HCEC 1CT (cell line): ENCODE data around the gene FAM181A.
A peak's percentile ranks its signal among the peaks of the same experiment; 100 is the strongest.

Experiments
- DNase-seq: peaks from one replicate; pipeline ENCODE4 v3.0.0-alpha.2; 2017

FAM181A gene

GRCh38 chr14:93926873-93927799 is at the start of gene FAM181A:
Gene FAM181A, plus strand, starts transcription at chr14:93927344. Its CDS starts 942 bp downstream, at chr14:93928286.
- DNase-seq: no peak

- DNase-seq: no peak
These were observed 48.9 kb upstream of the FAM181A start for GRCh38 chr14:93878212-93878611.

GRCh38 chr14:93878871-93879270 is 48.3 kb upstream of the FAM181A start:
- DNase-seq: no peak

- no peak for DNase-seq
These were observed 47.7 kb upstream of the FAM181A start for GRCh38 chr14:93879362-93879983.

- no peak for DNase-seq
These were observed 46.9 kb upstream of the FAM181A start for GRCh38 chr14:93880021-93880820.

GRCh38 chr14:93884950-93885349 is 42.2 kb upstream of the FAM181A start:
- DNase-seq: no peak

GRCh38 chr14:93888995-93889394 is 38.1 kb upstream of the FAM181A start:
- no peak for DNase-seq

- no peak for DNase-seq
These were observed 37.2 kb upstream of the FAM181A start for GRCh38 chr14:93889739-93890483.

- no peak for DNase-seq
These were observed 35.2 kb upstream of the FAM181A start for GRCh38 chr14:93891756-93892504.

- no peak for DNase-seq
These were observed 34.7 kb upstream of the FAM181A start for GRCh38 chr14:93892505-93892839.

- peak; percentile 35 for DNase-seq
These were observed 34.1 kb upstream of the FAM181A start for GRCh38 chr14:93892923-93893558.

- no peak for DNase-seq
These were observed 33.4 kb upstream of the FAM181A start for GRCh38 chr14:93893661-93894261.

GRCh38 chr14:93895023-93895604 is 32.0 kb upstream of the FAM181A start:
- no peak for DNase-seq

- no peak for DNase-seq
These were observed 29.7 kb upstream of the FAM181A start for GRCh38 chr14:93897476-93897845.

GRCh38 chr14:93898081-93898611 is 29.0 kb upstream of the FAM181A start:
- DNase-seq: no peak

- DNase-seq: no peak
These were observed 28.4 kb upstream of the FAM181A start for GRCh38 chr14:93898731-93899130.

- DNase-seq: no peak
These were observed 25.3 kb upstream of the FAM181A start for GRCh38 chr14:93901813-93902212.

- DNase-seq: no peak
These were observed 24.4 kb upstream of the FAM181A start for GRCh38 chr14:93902619-93903307.

- no peak for DNase-seq
These were observed 23.6 kb upstream of the FAM181A start for GRCh38 chr14:93903342-93904184.
